HG03108 (cell line): Measurements from ENCODE around the gene KIR2DL1.
"Not testable (repeated sequence)": the region's sequence is repeated elsewhere in the genome, so short reads cannot be mapped to it uniquely, and the experiment has no call there.

Experiments
- ATAC-seq: cut with Tn5 transposase; IDR thresholded peaks from one replicate; pipeline ENCODE4 v1.9.1; 2021; ENCODE audit warnings: moderate library complexity; ENCODE audit not compliant: unreplicated experiment

KIR2DL1 gene

DNA sequence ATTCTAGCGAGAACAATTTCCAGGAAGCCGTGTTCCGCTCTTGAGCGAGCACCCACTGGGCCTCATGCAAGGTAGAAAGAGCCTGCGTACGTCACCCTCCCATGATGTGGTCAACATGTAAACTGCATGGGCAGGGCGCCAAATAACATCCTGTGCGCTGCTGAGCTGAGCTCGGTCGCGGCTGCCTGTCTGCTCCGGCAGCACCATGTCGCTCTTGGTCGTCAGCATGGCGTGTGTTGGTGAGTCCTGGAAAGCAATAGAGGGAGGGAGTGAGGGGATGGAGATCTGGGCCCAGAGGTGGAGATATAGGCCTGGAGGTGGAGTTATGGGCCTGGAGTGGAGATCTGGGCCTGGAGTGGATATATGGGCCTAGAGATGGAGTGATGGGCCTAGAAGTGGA lies at the start of gene KIR2DL1:
TSS of gene KIR2DL1 (plus strand) at position 148 of the 400 bp plus-strand sequence. CDS start at position 206, 58 bp downstream.
- ATAC-seq, result not testable (repeated sequence)

DNA sequence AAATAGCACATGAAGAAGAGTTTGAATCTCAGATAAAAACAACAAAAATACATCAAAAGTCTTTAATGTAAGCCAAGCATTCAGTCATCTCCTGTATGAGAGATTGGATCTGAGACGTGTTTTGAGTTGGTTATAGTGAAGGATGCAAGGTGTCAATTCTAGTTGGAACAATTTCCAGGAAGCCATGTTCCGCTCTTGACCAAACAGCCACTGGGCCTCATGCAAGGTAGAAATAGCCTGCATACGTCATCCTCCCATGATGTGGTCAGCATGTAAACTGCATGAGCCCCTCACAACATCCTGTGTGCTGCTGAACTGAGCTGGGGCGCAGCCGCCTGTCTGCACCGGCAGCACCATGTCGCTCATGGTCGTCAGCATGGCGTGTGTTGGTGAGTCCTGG lies 45.5 kb upstream of the KIR2DL1 start, which contains the start of gene KIR3DL3:
TSS of gene KIR3DL3 (plus strand) at position 301 of the 400 bp plus-strand sequence. CDS start at position 356, 55 bp downstream.
- no peak for ATAC-seq

DNA sequence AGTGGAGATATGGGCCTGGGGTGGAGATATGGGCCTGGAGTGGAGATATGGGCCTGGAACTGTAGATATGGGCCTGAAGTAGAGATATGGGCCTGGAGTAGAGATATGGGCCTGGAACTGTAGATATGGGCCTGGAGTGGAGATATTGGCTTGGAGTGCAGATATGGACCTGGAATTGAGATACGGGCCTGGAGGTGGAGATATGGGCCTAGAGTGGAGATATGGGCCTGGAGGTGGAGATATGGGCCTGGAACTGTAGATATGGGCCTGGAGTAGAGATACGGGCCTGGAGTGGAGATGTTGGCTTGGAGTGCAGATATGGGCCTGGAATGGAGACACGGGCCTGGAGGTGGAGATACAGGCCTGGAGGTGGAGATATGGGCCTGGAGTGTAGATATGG lies 44.9 kb upstream of the KIR2DL1 start:
- no peak for ATAC-seq

DNA sequence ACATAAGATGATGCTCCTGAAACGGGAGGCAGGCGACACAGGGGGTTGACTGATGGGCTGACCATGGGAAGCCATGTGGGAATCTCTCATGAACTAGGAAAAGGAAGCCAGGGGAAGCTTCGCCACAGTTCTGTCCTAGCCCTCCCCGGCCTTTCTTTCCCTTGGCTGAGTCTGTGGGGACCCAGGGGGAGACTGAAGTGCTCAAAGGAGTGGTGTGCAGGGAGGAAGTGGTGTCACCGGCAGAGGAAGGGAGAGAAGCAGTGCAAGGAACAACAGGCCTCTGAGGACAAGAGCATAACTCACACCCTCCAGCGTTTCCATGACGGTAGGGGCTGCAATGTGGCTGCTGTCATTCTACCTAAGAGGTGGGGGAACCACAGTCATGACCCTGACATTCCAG lies 44.3 kb upstream of the KIR2DL1 start:
- ATAC-seq, result no peak

DNA sequence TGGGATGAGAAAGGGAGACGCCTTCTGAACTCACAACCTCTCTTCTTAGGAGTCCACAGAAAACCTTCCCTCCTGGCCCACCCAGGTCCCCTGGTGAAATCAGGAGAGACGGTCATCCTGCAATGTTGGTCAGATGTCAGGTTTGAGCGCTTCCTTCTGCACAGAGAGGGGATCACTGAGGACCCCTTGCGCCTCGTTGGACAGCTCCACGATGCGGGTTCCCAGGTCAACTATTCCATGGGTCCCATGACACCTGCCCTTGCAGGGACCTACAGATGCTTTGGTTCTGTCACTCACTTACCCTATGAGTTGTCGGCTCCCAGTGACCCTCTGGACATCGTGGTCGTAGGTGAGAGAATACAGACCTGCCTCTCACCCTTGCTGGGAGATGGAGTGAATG lies 42.0 kb upstream of the KIR2DL1 start:
- no peak for ATAC-seq

DNA sequence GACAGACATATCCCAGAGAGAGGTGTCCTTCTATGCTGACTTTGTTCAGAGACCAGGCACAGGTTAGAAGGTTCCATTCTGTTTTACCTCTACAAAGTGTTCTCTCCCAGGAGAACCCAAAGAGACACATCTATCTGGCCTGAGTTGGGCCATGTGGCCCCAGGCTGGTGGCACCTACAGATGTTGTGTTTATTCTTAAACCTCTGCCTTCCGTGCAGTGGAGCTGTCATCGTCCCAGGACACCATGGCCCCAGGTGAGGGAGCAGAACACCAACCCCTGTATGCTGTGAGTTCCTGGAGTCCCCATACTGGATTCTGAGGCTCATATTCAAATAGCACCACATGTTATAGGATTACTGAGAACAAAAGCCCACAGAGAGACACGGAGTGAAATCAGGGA lies 41.4 kb upstream of the KIR2DL1 start:
- ATAC-seq, result no peak

DNA sequence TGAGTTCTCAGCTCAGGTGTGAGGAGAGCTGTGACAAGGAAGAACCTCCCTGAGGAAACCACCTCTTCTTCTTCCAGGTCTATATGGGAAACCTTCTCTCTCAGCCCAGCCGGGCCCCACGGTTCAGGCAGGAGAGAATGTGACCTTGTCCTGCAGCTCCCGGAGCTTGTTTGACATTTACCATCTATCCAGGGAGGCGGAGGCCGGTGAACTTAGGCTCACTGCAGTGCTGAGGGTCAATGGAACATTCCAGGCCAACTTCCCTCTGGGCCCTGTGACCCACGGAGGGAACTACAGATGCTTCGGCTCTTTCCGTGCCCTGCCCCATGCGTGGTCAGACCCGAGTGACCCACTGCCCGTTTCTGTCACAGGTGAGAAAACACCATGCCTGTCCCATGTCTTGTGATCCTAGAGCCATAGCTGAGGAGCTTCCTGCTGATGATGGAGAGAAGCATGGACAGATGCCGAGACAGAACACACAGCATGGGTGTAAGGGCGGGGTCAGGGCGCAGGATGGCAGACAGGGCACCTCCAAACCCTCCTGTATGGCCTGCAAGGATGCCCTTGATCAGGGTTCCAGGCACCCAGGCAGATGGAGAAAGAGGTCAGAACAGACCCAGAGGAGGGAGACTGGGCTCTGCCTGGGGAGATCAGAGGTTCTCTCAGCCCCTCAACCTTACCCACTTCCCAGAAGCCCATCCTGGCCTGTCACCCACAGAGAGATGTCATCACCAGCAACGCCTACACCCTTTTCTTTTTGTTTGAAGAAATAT lies 40.0 kb upstream of the KIR2DL1 start:
- no peak for ATAC-seq

DNA sequence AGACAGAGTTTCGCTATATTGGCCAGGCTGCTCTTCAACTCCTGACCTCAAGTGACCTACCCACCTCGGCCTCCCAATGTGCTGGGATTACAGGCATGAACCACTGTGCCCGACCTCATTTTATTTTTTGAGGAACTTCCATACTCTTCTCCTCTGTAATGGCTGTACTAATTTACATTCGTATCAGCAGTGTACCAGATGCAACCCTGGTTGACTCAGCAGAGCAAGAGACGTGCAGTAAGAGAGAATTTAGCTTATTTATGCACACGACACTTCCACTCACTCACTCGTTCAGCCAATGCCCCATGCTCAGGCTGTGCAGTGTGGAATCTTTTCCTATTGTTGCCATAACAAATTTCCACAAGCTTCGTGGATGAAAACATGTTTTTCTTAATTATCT lies 38.4 kb upstream of the KIR2DL1 start:
- no peak for ATAC-seq

DNA sequence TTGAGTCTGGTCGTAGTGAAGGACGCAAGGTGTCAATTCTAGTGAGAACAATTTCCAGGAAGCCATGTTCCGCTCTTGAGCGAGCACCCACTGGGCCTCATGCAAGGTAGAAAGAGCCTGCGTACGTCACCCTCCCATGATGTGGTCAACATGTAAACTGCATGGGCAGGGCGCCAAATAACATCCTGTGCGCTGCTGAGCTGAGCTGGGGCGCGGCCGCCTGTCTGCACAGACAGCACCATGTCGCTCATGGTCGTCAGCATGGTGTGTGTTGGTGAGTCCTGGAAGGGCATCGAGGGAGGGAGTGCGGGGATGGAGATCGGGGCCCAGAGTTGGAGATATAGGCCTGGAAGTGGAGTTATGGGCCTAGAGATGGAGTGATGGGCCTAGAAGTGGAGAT lies 31.3 kb upstream of the KIR2DL1 start, which contains the start of gene KIR2DL3:
TSS of gene KIR2DL3 (plus strand) at position 208 of the 400 bp plus-strand sequence. CDS start at position 241, 33 bp downstream.
- ATAC-seq, result not testable (repeated sequence)

DNA sequence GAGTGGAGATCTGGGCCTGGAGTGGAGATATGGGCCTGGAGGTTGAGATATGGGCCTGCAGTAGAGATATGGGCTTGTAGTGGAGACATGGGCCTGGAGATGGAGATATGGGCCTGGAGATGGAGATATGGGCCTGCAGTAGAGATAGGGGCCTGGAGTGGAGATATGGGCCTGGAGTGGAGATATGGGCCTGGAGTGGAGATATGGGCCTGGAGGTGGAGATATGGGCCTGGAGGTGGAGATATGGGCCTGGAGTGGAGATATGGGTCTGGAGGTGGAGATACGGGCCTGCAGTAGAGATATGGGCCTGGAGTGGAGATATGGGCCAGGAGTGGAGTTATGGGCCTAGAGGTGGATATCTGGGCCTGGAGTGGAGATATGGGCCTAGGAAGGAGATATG lies 30.9 kb upstream of the KIR2DL1 start:
- ATAC-seq, result no peak

DNA sequence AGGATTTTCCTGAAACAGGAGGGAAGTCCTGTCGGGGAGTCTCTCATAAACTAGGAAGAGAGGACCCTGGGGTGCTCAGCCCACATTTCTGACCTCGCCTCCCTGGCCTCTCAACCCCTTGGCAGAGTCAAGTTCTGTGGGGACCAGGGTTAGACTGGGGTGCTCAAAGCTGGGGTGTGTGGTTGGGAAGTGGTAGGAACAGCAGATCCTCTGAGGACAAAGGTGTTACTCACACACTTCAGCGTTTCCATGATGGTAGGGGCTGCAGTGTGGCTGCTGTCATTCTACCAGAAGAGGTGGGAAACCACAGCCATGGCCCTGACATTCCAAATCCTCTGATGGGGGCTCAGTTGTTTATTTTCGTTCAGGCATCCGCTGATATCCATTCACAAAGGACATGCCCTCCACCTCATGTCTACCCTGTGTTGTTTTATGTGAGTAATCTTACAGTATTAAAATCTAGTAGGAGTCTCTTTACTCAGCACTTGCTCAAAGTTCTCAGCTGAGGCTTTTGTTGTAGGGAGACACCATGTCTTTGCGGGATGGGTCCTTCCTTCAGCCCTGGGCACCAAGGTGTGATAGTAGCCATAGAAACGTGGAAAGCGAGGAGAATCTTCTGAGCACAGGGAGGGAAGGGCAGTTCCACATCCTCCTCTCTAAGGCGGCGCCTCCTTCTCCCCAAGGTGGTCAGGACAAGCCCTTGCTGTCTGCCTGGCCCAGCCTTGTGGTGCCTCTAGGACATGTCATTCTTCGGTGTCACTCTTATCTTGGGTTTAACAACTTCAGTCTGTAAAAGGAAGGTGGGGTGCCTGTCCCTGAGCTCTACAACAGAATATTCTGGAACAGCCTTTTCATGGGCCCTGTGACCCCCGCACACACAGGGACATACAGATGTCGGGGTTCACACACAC lies 29.8 kb upstream of the KIR2DL1 start:
- ATAC-seq, result no peak

DNA sequence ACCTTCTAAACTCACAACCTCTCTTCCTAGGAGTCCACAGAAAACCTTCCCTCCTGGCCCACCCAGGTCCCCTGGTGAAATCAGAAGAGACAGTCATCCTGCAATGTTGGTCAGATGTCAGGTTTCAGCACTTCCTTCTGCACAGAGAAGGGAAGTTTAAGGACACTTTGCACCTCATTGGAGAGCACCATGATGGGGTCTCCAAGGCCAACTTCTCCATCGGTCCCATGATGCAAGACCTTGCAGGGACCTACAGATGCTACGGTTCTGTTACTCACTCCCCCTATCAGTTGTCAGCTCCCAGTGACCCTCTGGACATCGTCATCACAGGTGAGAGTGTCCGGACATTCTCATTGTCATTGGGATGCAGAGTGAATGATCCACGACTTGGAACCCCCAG lies 27.6 kb upstream of the KIR2DL1 start:
- not testable (repeated sequence) for ATAC-seq

DNA sequence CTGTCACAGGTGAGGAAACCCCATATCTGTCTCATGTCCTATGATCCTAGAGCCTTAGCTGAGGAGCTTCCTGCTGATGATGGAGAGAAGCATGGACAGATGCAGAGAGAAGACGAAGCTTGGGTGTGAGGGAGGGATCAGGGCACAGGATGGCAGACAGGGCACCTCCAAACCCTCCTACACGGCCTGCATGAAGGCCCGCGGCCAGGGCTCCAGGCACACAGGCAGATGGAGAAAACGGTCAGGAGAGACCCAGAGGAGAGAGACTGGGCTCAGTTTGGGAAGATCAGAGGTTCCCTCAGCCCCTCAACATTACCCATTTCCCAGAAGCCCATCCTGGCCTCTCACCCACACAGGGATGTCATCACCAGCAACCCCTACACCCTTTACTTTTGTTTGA lies 25.5 kb upstream of the KIR2DL1 start:
- ATAC-seq, result not testable (repeated sequence)

DNA sequence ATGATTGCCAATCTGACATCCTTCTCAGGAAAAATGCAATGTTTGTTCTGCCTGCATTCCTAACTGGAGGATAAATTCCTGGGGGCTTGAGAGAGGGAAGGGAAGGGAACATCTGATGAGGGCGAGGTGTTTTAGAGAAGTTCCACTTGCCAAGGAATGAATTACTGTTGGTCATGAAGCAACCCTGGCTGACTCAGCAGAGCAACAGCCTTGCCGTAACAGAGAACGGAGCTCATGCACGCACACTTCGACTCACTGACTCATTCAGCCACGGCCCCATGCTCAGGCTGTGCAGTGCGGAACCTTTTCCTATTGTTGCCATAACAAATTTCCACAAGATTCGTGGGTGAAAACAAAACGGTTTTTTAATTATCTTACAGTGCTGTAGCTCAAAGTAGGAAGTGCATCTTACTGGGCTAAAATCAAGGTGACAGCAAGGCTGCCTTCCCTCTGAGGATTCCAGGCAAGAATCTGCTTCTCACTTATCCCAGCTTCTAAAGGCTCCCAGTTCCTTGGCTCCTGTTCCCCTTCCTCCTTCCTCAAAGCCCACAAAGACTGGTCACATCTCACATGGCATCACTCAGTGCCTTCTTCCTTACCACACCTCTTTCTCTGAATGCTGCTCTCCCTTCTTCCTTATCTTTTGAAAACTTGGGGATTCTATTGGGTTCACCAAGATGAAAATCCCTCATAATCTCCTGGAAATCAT lies 21.8 kb upstream of the KIR2DL1 start:
- not testable (repeated sequence) for ATAC-seq

DNA sequence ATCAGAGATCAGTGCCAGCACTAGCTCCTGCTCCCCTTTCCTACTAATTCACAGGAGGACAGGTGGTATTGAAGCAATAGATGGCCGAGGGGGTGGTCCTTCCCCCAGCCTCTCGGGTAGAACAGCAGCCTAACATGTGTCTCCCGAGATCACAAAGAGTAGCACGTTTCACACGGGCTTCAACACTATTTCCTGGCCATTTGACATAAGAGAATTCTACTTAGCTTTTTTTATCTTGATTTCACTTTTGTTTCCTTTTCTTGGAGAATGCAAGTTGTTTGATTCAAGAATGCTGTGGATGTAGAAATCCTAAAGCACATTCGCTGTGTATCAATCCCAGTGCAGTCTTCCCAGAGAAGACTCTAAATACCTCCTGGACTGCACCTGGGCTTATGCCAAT lies 19.3 kb upstream of the KIR2DL1 start:
- not testable (repeated sequence) for ATAC-seq

DNA sequence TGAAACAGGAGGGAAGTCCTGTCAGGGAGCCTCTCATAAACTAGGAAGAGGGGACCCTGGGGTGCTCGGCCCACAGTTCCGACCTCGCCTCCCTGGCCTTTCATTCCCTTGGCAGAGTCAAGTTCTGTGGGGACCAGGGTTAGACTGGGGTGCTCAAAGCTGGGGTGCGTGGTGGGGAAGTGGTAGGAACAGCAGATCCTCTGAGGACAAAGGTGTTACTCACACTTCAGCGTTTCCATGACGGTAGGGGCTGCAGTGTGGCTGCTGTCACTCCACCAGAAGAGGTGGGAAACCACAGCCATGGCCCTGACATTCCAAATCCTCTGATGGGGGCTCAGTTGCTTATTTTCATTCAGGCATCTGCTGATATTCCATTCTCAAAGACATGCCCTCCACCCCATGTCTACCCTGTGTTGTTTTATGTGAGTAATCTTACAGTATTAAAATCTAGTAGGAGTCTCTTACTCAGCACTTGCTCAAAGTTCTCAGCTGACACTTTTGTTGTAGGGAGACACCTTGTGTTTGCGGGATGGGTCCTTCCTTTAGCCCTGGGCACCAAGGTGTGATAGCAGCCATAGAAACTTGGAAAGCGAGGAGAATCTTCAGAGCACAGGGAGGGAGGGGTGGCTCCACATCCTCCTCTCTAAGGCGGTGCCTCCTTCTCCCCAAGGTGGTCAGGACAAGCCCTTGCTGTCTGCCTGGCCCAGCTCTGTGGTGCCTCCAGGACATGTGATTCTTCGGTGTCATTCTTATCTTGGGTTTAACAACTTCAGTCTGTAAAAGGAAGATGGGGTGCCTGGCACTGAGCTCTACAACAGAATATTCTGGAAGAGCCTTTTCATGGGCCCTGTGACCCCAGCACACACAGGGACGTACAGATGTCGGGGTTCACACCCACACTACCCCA lies 13.1 kb upstream of the KIR2DL1 start:
- not testable (repeated sequence) for ATAC-seq

DNA sequence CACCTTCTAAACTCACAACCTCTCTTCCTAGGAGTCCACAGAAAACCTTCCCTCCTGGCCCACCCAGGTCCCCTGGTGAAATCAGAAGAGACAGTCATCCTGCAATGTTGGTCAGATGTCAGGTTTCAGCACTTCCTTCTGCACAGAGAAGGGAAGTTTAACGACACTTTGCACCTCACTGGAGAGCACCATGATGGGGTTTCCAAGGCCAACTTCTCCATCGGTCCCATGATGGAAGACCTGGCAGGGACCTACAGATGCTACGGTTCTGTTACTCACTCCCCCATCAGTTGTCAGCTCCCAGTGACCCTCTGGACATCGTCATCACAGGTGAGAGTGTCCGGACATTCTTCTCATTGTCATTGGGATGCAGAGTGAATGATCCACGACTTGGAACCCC lies 11.0 kb upstream of the KIR2DL1 start:
- ATAC-seq, result not testable (repeated sequence)

DNA sequence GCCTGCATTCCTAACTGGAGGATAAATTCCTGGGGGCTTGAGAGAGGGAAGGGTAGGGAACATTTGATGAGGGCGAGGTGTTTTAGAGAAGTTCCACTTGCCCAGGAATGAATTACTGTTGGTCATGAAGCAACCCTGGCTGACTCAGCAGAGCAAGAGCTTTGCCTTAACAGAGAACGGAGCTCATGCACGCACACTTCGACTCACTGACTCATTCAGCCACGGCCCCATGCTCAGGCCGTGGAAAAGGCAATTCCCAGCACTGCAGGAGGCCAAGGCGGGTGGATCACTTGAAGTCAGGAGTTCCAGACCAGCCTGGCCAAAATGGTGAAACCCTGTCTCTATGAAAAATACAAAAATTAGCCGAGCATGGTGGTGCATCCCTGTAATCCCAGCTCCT lies 5.4 kb upstream of the KIR2DL1 start:
- ATAC-seq, result not testable (repeated sequence)

DNA sequence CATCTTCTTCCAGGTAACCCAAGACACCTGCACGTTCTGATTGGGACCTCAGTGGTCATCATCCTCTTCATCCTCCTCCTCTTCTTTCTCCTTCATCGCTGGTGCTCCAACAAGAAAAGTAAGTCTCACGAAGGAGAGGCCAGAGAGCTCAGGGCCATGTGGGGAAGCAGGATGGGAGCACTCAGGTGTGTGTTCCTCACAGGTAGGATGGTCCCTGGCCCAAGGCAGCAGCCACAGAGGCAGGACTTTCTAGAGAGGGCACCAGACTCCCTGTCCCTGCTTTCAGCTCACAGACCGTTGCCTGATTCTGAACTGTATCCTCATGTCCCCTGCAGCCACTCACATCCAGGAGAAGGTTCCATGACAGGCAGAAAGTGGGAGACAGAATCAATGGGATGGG lies 3.1 kb upstream of the KIR2DL1 start:
- ATAC-seq, result not testable (repeated sequence)

DNA sequence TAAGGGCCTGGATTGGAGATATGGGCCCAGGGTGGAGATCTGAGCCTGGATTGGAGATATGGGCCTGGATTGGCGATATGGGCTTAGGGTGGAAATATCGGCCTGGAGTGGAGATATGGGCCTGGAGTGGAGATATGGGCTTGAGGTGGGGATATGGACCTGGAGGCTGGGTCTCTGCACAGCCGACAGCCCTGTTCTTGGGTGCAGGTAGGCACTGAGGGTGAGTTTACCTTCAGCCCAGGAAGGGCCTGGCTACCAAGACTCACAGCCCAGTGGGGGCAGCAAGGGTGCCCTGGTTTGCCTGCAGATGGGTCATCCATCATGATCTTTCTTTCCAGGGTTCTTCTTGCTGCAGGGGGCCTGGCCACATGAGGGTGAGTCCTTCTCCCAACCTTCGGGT lies 918 bp downstream of the KIR2DL1 start:
- not testable (repeated sequence) for ATAC-seq
